Endothelial cell of hepatic sinusoid (primary cell): ENCODE data around the gene NEK11.

Experiments used
- in situ Hi-C: cut with HindIII; loops from 2 replicates; pipeline ENCODE4 v1.10.0; 2017; ENCODE audit warnings: low sequenced_read_pairs

Gene NEK11

DNA sequence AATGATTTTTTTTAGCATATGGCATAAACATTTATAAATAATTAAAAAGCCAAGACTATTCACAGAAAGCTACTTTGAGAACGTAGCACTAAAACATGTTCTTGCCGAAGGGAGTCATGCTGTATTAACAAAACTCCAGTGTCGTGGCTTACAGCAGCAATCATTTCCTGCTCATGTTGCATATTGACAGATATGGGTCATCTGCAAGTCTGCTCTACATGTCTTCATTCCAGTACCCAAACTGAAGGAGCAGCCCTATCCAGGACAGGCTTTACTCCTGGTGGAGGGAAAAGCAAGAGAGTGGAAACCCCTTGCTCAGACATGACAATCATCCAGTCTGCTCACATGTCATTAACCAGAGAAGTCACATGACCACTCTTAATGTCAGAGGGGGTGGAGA, 87.6 kb downstream of the NEK11 start:
- in situ Hi-C loops: no loop called here

- in situ Hi-C loops: no loop called here
Observed at GRCh38 chr3:131125684-131126083, 99.0 kb downstream of the NEK11 start.

- in situ Hi-C loops: no loop called here
Observed at GRCh38 chr3:131140891-131141290, 114.2 kb downstream of the NEK11 start.

GRCh38 chr3:131141770-131142169, 115.1 kb downstream of the NEK11 start:
- in situ Hi-C loops: no loop called here

DNA sequence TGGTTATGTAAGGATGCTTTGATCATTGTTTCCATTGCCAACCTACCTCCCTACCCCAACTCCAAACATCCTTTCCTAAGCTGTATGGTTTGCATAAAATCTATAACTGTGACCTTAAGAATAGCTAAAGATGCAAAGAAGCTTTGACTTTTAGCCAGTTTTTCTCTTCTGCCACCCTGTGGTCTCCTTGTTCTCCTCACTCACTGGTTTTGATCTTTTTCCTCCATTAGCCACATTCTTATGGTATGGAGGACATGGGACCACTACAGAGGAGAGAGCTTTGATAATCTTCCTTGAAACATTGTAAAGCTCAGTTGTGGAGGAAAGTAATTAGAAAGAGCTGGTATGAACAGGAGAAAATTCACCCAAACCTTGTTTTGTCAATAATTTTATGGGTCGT, 115.9 kb downstream of the NEK11 start:
- in situ Hi-C loops: no loop called here

- in situ Hi-C loops: no loop called here
Observed at GRCh38 chr3:131143802-131144201, 117.1 kb downstream of the NEK11 start.

DNA sequence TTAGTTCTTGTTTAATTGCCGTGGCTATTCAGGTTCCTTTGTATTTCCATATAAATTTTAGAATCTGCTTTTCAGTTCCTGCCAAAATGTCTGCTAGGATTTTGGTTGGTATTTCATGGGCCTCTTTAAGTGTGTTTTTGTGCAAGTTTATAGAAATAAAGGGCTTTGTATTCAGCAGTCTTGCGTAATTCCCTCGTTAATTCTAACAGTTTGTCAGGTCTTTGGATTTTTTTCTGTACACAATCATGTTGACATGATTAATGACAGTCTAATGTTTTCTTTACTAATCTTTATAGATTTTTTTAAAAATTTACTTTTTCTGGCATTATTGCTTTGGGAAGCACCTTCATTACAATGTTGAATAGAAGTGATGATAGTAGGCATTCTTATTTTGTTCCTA, 120.9 kb downstream of the NEK11 start:
- in situ Hi-C loops: loop anchor here (5.0 kb wide), 1 partner anchor 85 kb away; no protein-coding TSS in a partner anchor

DNA sequence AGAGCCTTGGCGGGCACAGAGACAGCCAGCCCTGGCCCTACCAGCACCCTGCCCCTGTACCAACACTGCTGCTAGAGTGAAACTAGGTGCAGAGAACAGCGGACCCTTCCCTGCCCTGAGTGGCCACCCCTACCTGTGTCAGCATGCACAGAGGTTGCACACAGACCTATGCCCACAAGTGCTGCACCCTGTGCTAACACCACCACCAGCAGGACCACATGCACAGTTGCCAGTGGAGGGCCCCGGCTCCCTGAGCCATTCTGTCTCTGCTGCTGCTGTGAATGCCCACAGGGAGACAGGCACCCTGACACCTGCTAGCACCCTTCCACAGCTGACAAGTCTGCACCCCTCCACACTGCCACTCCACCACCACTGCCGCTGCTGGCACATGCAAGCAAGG, 131.8 kb downstream of the NEK11 start:
- in situ Hi-C loops: no loop called here

DNA sequence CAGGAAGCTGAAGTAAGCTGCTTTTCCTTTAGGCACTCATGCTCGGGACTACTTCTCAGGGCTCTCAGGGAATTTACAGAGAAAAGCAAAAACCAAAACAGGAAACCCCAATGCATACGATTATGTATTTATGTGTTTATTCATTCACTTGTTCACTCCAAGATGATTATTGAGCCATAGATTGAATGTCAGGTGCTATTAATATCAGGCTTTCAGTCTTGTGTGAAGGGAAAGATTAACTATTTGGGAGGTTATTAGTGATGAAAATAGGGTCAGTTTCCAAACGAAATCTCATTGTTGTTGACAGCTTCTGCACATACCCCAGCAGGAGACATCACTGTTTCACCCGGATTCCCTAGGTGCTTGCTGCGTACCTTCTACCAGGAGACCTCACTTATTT, 135.8 kb downstream of the NEK11 start:
- in situ Hi-C loops: no loop called here

GRCh38 chr3:131167867-131168266, 141.2 kb downstream of the NEK11 start:
- in situ Hi-C loops: no loop called here

GRCh38 chr3:131169331-131169730, 142.7 kb downstream of the NEK11 start:
- in situ Hi-C loops: no loop called here

- in situ Hi-C loops: no loop called here
Observed at GRCh38 chr3:131172502-131173200, 146.0 kb downstream of the NEK11 start.

DNA sequence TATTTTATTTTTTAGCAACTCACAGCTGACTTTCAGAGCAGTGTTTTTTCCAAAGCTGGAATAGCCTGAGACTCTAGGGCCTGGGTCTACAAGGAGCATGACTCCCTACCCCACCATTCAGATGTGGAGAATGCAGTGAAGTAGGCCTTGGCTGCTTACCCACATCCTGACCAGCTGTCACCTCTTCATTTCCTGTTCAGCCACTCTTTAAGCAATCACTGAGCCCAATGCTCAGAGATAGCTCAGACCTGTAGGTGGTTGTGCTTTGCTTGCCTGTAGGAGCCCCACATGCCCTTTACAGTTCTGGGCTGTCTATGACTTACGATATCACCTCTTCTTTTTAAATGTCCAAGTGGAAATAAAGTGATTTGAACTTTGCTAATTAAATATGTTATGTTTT, 148.1 kb downstream of the NEK11 start:
- in situ Hi-C loops: no loop called here

- in situ Hi-C loops: no loop called here
Observed at GRCh38 chr3:131178710-131179375, 152.2 kb downstream of the NEK11 start.

DNA sequence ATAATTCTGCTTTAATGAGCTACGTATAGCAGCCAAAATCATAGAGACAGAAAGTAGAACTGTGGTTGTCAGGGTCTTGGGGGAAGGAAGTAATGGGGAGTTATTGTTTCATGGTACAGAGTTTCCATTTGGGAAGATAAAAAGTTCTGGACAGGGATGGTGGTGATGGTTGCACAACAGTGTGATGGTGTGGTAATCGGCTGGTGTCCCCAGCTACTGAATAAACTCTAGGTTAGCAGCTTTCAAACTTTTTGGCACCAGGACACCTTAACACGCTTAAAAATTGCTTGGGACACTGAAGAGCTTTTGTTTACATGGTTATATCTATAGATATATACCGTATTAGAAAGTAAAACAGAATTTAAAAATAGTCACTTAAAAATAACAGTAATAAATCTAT, 166.0 kb downstream of the NEK11 start:
- in situ Hi-C loops: no loop called here

- in situ Hi-C loops: no loop called here
Observed at GRCh38 chr3:131193641-131194238, 167.1 kb downstream of the NEK11 start.

GRCh38 chr3:131194816-131195215, 168.1 kb downstream of the NEK11 start:
- in situ Hi-C loops: no loop called here

DNA sequence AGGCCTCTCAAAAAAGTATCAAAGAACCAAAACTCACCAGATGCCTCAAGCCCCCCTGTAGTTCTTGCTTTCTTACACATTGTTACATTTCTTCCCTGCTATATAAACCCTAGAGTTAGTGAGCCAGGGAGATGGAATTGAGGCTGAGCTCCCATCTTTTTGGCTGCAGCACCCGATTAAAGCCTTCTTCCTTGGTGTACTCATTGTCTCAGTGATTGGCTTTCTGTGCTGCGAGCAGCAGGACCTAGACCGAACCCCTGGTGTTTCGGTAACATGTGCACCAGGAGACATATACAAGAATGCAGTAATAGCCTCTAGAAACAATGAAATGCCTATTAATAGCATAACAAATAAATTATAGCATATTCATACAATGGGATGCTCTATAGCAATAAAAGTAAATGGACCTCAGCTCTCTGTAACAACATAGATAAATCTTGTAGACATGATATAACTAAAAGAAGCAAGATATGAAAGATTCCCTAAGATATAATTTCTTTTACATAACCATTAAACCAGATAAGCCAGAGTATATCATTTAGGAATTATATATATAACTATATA, 174.0 kb downstream of the NEK11 start:
- in situ Hi-C loops: no loop called here

- in situ Hi-C loops: no loop called here
Observed at GRCh38 chr3:131216330-131216729, 189.7 kb downstream of the NEK11 start.

DNA sequence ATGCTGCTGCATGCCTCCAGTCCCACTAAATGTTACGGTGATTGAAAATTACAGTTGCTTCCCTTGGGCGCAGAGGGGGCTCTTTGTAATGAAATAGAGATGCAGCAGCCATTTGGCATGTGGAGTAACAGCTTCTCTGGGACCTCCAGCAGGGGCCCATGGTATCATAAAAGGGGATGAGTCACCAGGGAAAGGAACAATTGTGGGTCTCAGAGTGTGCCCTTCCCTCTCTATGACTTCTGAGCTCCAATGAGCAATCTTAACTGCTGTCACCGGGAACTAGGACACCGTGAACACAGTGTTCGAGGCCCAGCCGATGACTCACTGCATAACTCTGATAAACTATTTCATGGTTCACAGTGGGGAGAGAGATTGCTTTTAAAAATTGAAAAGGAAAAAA, 190.1 kb downstream of the NEK11 start:
- in situ Hi-C loops: no loop called here

DNA sequence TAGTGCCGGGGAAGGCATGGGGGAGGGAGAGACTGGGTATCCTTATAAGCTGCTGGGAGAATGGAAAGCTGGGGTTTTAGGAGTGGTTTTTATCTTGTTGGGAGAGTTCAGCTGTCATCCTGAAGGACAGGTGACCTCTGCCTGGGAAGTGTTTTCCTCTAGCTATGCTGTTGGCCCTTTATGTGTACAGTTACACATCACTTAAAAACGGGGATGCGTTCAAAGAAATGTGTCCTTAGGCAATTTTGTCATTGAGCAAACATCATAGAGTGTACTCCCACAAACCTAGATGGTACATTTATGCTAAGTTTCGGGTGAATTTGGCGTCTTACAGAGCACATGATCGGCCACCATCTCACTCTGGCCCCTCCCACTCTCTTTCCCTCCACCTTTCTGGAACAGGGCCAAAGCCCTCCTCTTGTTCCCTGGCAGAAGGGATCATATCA, 190.6 kb downstream of the NEK11 start:
- in situ Hi-C loops: no loop called here

- in situ Hi-C loops: no loop called here
Observed at GRCh38 chr3:131218196-131218595, 191.5 kb downstream of the NEK11 start.
